ENCODE measurements around the gene C19orf12.

C19orf12 gene

DNA sequence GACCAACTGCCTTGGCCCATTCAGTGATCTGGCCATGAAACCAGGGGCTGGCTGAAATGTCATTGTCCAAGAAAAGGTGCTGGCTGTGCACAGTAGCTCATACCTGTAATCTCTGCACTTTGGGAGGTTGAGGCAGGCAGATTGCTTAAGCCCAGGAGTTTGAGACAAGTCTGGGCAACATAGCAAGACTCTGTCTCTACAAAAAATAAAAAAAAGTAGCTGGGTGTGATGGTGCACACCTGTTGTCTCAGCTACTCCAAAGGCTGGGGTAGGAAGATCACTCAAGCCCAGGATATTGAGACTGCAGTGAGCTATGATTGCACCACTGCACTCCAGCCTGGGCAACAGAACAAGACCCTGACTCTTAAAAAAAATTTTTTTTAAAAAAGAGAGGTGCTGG, 28.6 kb upstream of the C19orf12 start:
- H3K4me3 ChIP-seq (ENCODE audit: low read depth, low read length): no peak overlapping the region
- TF ChIP-seq, protein P1, sequence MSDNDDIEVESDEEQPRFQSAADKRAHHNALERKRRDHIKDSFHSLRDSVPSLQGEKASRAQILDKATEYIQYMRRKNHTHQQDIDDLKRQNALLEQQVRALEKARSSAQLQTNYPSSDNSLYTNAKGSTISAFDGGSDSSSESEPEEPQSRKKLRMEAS (IDR thresholded peaks at IDR 0.05; ENCODE audit: low read depth, low read length): no peak
- no peak for TF ChIP-seq POLR2A (IDR thresholded peaks at IDR 0.05; ENCODE audit: extremely low read depth, insufficient read length)
- TF ChIP-seq, protein P2, sequence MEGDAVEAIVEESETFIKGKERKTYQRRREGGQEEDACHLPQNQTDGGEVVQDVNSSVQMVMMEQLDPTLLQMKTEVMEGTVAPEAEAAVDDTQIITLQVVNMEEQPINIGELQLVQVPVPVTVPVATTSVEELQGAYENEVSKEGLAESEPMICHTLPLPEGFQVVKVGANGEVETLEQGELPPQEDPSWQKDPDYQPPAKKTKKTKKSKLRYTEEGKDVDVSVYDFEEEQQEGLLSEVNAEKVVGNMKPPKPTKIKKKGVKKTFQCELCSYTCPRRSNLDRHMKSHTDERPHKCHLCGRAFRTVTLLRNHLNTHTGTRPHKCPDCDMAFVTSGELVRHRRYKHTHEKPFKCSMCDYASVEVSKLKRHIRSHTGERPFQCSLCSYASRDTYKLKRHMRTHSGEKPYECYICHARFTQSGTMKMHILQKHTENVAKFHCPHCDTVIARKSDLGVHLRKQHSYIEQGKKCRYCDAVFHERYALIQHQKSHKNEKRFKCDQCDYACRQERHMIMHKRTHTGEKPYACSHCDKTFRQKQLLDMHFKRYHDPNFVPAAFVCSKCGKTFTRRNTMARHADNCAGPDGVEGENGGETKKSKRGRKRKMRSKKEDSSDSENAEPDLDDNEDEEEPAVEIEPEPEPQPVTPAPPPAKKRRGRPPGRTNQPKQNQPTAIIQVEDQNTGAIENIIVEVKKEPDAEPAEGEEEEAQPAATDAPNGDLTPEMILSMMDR (IDR thresholded peaks at IDR 0.05; ENCODE audit: low read depth, low read length): no peak
- no peak for DNase-seq (ENCODE audit: low read depth)

DNA sequence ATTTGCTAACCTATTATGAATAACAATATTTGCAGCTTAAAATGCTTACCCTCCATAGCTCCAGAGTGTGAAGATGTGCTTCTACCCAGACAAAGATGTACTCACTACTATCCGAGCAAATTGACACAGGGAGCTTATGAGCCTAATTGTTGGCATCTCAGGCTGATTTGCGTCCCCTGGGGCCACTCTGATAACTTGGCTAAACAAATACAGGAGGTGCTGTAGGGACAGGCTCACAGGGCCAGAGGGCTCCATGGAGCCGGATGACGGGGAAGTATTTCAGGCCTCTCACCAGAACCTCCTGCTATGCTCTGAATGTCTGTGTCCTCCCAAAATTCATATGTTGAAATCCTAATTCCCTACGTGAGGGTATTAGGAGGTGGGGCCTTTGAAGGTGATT, 26.7 kb upstream of the C19orf12 start:
- no peak for DNase-seq (ENCODE audit: low read depth)

DNA sequence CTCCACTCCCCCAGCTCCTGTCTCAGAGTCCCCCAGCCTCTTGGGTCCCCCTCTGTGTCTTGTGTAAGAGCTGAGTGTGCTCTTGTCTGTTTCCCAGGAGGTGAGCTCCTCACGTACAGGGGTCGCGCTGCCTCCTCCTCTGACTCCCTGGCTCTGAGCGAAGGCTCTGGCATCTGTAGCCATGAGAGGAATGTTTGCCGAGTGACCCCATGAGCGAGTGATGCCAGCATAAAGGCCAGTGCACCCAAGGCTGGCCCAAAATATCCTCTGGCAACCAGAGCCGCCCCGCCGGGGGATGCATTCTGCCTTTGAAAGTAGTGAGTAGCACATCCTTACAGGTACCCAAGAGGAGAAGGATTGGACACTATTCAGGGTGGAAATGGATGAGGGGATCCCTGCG, 26.2 kb upstream of the C19orf12 start:
- no peak for TF ChIP-seq POLR2A (IDR thresholded peaks at IDR 0.05; ENCODE audit: extremely low read depth, insufficient read length)
- TF ChIP-seq, protein P1 (IDR thresholded peaks at IDR 0.05; ENCODE audit: low read depth, low read length): no peak
- no peak for TF ChIP-seq MYC (IDR thresholded peaks at IDR 0.05; ENCODE audit: low read depth, low read length)
- TF ChIP-seq, protein P2 (IDR thresholded peaks at IDR 0.05; ENCODE audit: low read depth, low read length): no peak
- H3K4me3 ChIP-seq (ENCODE audit: low read depth, low read length): no peak overlapping the region
- no peak for DNase-seq (ENCODE audit: low read depth)

More for the DNA sequence above, 26.7 kb upstream of the C19orf12 start:
- no peak overlapping the region for H3K4me3 ChIP-seq (ENCODE audit: low read depth, low read length)
- TF ChIP-seq, protein P1 (IDR thresholded peaks at IDR 0.05; ENCODE audit: low read depth, low read length): no peak
- TF ChIP-seq POLR2A (IDR thresholded peaks at IDR 0.05; ENCODE audit: extremely low read depth, insufficient read length) (no peak), MYC (IDR thresholded peaks at IDR 0.05; ENCODE audit: low read depth, low read length) (no peak)
- TF ChIP-seq, protein P2 (IDR thresholded peaks at IDR 0.05; ENCODE audit: low read depth, low read length): no peak

DNA sequence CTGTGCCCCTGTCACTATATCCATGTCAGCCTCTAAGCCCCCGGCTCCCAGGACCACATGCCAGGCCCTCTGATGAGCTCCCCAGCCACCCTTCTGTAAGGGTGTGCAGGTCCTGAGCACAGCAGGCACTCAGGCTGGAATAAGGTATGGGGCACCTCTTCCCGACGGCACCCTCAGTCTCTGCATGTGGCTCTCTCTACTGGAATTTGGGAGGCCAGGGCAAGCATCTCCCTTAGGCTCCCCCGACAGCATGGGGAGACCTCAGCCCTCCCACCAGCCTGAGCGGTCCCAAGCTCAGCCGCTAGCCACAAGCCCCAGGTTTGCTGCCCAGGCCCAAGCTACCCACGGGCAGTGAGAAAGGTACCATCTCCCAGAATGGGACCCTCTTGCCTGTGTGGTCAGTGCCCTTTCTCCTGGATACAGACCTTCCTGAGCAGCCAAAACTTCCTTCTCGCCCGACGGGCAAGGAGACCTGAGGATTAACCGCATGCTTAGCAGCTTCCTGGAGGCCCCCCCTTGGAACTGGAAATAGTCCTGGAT, 22.5 kb upstream of the C19orf12 start:
- TF ChIP-seq MYC (IDR thresholded peaks at IDR 0.05; ENCODE audit: low read depth, low read length) (no peak), POLR2A (IDR thresholded peaks at IDR 0.05; ENCODE audit: extremely low read depth, insufficient read length) (no peak)
- TF ChIP-seq, protein P2 (IDR thresholded peaks at IDR 0.05; ENCODE audit: low read depth, low read length): no peak
- TF ChIP-seq, protein P1 (IDR thresholded peaks at IDR 0.05; ENCODE audit: low read depth, low read length): no peak
- no peak for DNase-seq (ENCODE audit: low read depth)
- H3K4me3 ChIP-seq (ENCODE audit: low read depth, low read length): no peak overlapping the region

DNA sequence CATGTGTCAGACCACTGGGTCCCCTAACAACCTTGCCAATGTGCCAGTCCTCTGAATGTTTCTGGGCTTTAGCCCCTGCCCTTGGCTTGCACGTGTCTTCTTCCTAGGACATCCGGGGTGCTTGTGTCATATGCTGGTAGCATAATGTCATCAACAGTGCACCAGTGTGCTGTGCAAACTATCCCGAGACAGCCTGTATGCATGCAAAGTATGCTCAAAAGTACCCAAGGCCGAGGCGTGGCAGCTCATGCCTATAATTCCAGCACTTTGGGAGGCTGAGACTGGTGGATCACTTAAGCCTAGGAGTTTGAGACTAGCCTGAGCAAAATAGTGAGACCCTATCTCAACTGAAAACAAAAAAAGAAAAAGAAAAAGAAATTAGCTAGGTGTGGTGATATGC, 20.8 kb upstream of the C19orf12 start:
- no peak for DNase-seq (ENCODE audit: low read depth)
- no peak overlapping the region for H3K4me3 ChIP-seq (ENCODE audit: low read depth, low read length)
- TF ChIP-seq MYC (IDR thresholded peaks at IDR 0.05; ENCODE audit: low read depth, low read length) (no peak), POLR2A (IDR thresholded peaks at IDR 0.05; ENCODE audit: extremely low read depth, insufficient read length) (no peak)
- TF ChIP-seq, protein P2 (IDR thresholded peaks at IDR 0.05; ENCODE audit: low read depth, low read length): no peak
- TF ChIP-seq, protein P1 (IDR thresholded peaks at IDR 0.05; ENCODE audit: low read depth, low read length): no peak

Measured in NB4 (cell line).